ENCODE data around the gene ACRBP.
A peak's percentile ranks its signal among the peaks of the same experiment; 100 is the strongest.

ACRBP gene

DNA sequence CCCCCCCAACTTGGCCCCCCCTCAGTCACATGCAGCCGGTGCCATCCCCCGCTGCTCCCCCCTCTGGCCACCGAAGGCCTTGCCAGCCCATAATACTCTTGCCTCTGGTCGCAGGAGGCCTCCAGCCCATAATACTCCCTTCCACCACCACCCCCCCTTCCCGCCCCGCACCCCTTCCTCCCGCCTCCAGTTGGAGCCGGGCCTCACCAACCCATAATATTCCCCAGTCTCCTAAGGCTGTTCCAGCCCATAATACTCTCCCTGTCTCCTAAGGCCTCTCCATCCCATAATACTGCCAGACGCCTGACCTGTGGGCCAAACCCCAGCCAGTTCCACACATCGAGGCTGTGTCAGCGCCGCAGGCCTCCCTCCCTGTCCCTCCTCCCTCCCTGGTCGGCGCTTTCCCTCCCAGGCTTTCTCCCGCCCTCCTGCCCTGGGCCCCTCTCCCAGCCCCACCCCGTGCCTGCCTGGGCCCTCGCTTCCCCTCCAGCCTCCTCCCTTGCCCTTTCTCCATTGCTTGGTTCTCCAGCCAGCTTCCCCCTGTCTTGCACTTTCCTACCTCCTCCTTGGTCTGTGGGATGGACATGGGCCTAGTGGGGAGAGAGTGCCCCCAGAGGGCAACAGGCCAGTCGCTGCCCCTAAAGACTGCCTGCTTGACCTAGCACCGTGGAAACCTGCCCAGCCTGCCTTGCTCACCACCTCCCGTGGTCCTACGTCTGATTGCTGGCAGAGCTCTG, 33.3 kb downstream of the ACRBP start:
- no peaks in the 10 kb centered on the region for H3K36me3 ChIP-seq (ENCODE audit: insufficient read depth)
- no peak overlapping the region for H3K27ac ChIP-seq
- H3K9ac ChIP-seq: no peak overlapping the region
- no peak overlapping the region for H3K4me3 ChIP-seq (IDR thresholded peaks at IDR 0.05; ENCODE audit: insufficient read depth, low read depth, low read length)
- no peak overlapping the region for H3K4me2 ChIP-seq
- peaks cover 31% of the 10 kb centered on the region for H3K4me1 ChIP-seq (ENCODE audit: low read depth, poor library complexity, severe bottlenecking)
- H4K20me1 ChIP-seq (ENCODE audit: insufficient read depth): no peaks in the 10 kb centered on the region
- H2AFZ ChIP-seq (ENCODE audit: low read depth): no peak overlapping the region
- no peaks in the 10 kb centered on the region for H3K27me3 ChIP-seq (ENCODE audit: insufficient read depth, low read depth)
- TF ChIP-seq, protein P1, sequence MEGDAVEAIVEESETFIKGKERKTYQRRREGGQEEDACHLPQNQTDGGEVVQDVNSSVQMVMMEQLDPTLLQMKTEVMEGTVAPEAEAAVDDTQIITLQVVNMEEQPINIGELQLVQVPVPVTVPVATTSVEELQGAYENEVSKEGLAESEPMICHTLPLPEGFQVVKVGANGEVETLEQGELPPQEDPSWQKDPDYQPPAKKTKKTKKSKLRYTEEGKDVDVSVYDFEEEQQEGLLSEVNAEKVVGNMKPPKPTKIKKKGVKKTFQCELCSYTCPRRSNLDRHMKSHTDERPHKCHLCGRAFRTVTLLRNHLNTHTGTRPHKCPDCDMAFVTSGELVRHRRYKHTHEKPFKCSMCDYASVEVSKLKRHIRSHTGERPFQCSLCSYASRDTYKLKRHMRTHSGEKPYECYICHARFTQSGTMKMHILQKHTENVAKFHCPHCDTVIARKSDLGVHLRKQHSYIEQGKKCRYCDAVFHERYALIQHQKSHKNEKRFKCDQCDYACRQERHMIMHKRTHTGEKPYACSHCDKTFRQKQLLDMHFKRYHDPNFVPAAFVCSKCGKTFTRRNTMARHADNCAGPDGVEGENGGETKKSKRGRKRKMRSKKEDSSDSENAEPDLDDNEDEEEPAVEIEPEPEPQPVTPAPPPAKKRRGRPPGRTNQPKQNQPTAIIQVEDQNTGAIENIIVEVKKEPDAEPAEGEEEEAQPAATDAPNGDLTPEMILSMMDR (conservative IDR thresholded peaks at IDR 0.05; ENCODE audit: low read depth, low read length): no peak
- H3K79me2 ChIP-seq (ENCODE audit: insufficient read depth, low read depth): no peaks in the 10 kb centered on the region

DNA sequence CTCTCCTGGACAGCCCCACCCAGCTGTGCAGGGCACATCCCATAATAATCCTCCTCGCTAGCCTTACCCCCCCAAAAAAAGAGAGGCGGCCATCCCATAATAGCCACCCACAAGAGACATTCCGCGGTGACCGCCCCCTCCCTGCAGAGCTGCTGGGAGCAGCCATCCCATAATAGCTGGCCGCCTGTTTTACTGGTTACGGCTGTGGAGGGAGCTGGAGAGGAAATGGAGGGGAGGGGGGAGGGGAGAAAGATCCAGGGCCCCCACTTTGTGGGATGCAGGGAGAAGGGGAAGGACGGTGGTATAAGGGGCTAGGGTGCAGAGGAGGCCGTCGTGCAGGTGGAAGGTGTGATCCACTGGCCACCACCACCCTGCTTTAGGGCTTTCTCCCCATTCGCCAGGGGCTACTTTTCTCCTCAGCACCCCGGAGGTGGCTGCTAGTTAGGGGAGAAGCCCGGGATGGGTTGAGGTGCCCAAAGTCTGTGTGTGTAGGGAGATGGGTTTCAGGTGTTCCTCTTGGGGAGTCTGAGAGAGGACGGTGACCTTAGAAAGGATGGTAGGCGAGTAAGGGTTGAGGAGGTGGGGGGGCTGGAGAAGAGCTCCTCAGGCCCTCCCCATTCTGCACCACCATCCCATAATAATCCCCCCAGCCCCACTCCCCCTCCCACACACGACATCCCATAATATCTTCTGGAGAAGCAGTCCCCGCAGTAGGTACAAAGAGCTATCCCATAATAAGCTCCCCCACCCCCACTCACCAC, 34.0 kb downstream of the ACRBP start:
- Histone ChIP-seq H3K27ac (no peak overlapping the region), H3K36me3 (ENCODE audit: insufficient read depth) (no peaks in the 10 kb centered on the region), H3K9ac (no peak overlapping the region; the same call in 1 of the 2 replicates), H3K79me2 (ENCODE audit: insufficient read depth, low read depth) (no peaks in the 10 kb centered on the region), H2AFZ (ENCODE audit: low read depth) (no peak overlapping the region), H3K27me3 (ENCODE audit: insufficient read depth, low read depth) (no peaks in the 10 kb centered on the region), H3K4me2 (peak overlapping the region; percentile 36; the same call in 1 of the 2 replicates), H3K4me3 (IDR thresholded peaks at IDR 0.05; ENCODE audit: insufficient read depth, low read depth, low read length) (no peak overlapping the region), H4K20me1 (ENCODE audit: insufficient read depth) (no peaks in the 10 kb centered on the region), H3K4me1 (ENCODE audit: low read depth, poor library complexity, severe bottlenecking) (peaks cover 37% of the 10 kb centered on the region)
- TF ChIP-seq, protein P1 (conservative IDR thresholded peaks at IDR 0.05; ENCODE audit: low read depth, low read length): no peak

DNA sequence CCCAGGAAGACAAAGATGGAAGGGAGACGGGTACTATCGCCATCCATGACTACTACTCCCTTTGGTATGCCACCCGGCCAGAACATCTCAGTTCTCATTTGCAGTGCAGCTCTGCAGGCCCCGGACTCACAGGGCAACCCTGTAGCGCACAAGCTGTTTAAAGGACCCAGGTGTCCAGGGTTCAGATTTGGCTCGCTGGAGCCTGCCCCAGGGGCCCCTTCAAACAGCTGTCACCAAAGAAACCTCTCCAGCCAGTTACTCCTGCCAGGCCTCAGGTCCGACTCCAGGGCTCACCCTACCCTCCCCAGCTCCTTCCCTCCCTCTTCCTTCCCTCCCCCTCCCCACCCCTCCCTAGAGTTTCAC, 34.6 kb downstream of the ACRBP start:
- no peak overlapping the region for H3K9ac ChIP-seq

DNA sequence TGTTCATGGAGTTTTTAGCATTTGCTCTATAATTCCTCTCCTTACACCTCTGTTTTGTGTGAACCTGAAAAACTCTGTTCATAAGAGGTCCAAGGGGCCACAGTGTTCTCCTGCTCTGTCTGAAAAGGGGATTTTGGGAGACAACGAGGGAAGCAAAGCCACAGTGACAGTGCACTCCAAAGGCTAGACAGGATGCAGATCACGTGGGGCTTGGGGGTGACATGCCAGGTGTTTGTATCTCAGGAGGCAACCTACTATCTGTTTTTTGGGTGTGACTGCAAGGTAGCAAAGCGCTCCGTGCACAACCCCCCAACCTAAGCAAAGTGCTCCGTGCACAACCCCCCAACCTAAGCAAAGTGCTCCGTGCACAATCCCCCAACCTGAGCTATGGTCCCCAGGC, 35.0 kb downstream of the ACRBP start:
- Histone ChIP-seq H3K9ac (no peak overlapping the region), H4K20me1 (ENCODE audit: insufficient read depth) (no peaks in the 10 kb centered on the region), H3K4me3 (IDR thresholded peaks at IDR 0.05; ENCODE audit: insufficient read depth, low read depth, low read length) (no peak overlapping the region), H3K79me2 (ENCODE audit: insufficient read depth, low read depth) (no peaks in the 10 kb centered on the region), H3K4me1 (ENCODE audit: low read depth, poor library complexity, severe bottlenecking) (peaks cover 43% of the 10 kb centered on the region), H3K4me2 (peak overlapping the region; percentile 17; the same call in 1 of the 2 replicates), H2AFZ (ENCODE audit: low read depth) (0 out of 2 replicates have a peak overlapping the region, but pooled peaks have one; percentile 2), H3K27me3 (ENCODE audit: insufficient read depth, low read depth) (no peaks in the 10 kb centered on the region), H3K36me3 (ENCODE audit: insufficient read depth) (no peaks in the 10 kb centered on the region), H3K27ac (peak overlapping the region; percentile 35; the same call in 1 of the 2 replicates)
- TF ChIP-seq, protein P1 (conservative IDR thresholded peaks at IDR 0.05; ENCODE audit: low read depth, low read length): no peak

More for the DNA sequence above, 34.6 kb downstream of the ACRBP start:
- no peaks in the 10 kb centered on the region for H3K36me3 ChIP-seq (ENCODE audit: insufficient read depth)
- no peak overlapping the region for H3K4me3 ChIP-seq (IDR thresholded peaks at IDR 0.05; ENCODE audit: insufficient read depth, low read depth, low read length)
- peak overlapping the region; percentile 17; the same call in 1 of the 2 replicates for H3K4me2 ChIP-seq
- H3K4me1 ChIP-seq (ENCODE audit: low read depth, poor library complexity, severe bottlenecking): peaks cover 43% of the 10 kb centered on the region
- H3K27ac ChIP-seq: peak overlapping the region; percentile 35; the same call in 1 of the 2 replicates
- H3K27me3 ChIP-seq (ENCODE audit: insufficient read depth, low read depth): no peaks in the 10 kb centered on the region
- no peaks in the 10 kb centered on the region for H3K79me2 ChIP-seq (ENCODE audit: insufficient read depth, low read depth)
- TF ChIP-seq, protein P1 (conservative IDR thresholded peaks at IDR 0.05; ENCODE audit: low read depth, low read length): no peak
- H2AFZ ChIP-seq (ENCODE audit: low read depth): 0 out of 2 replicates have a peak overlapping the region, but pooled peaks have one; percentile 2
- no peaks in the 10 kb centered on the region for H4K20me1 ChIP-seq (ENCODE audit: insufficient read depth)
